ENCODE measurements around the gene SYNE4. TPM values are rescaled to one million over a fixed set of nuclear protein-coding genes. Genes with fewer than 3 reads are reported as not detected.

Gene SYNE4
- total RNA-seq, 4 donors from 2014 or later = 0.36 TPM; not detected in 3

DNA sequence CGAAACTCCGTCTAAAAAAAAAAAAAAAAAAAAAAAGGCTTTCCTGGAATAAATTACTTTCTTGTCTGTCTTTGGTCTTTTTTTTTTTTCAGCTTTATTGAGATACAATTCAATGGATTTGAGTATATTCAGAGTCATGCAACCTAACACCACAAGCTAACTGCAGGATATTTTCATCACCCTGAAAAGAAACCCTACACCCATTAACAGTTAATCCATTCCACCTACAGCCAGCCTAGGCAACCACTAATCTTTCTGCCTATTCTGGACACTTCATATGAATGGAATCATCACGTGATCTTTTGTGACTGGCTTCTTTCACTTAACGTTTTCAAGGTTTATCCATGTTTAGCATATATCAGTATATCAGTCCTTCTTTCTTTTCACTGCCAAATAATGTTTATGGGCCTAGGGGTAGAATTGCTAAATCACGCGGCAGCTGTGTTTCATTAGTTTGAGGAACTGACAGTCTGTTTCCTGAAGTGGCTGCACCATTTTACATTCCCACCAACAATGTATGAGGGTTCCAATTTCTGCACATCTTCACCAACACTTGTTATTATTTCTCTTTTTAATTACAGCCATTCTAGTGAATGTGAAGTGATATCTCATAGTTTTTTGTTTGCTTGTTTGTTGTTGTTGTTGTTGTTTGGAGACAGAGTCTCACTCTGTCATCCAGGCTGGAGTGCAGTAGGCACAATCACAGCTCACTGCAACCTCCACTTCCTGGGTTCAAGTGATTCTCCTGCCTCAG lies 52.6 kb downstream of the SYNE4 start:
- no peak for TF ChIP-seq POLR2A (IDR thresholded peaks at IDR 0.05)
- H3K27ac ChIP-seq = no peak overlapping the region
- no peak for ATAC-seq
- no peaks in the 10 kb centered on the region for H3K4me1 ChIP-seq
- H3K4me3 ChIP-seq = no peak overlapping the region
- H3K36me3 ChIP-seq = no peaks in the 10 kb centered on the region
- peaks cover 28 to 32% (median 29%) of the 10 kb centered on the region in 3 donors for H3K27me3 ChIP-seq
- in situ Hi-C loops (cut with MboI; ENCODE audit: low sequenced_read_pairs in 4 of 4) (no loop called here), intact Hi-C loops (cut with DNase I; ENCODE audit: low total_unique reads) (no loop called here)
- DNase-seq = no peak
- no peaks in the 10 kb centered on the region for H3K9me3 ChIP-seq

Other genes with a start within 250 kb of the SYNE4 start
- 1 to 10 TPM in 3 of 4 donors, under 1 TPM in 1; 0.22 to 4.7 (median 2.2) TPM for gene ARHGAP33, start 233.2 kb downstream of the SYNE4 start, total RNA-seq
- under 1 TPM in 1 of 4 donors, not detected in 3; 0.13 TPM for gene PRODH2, start 196.0 kb downstream of the SYNE4 start, total RNA-seq
- not detected for gene NPHS1, start 156.3 kb downstream of the SYNE4 start, total RNA-seq
- gene KIRREL2, start 151.9 kb downstream of the SYNE4 start, total RNA-seq = not detected
- gene APLP1, start 140.2 kb downstream of the SYNE4 start, total RNA-seq = under 1 TPM in 2 of 4 donors, not detected in 2; 0.27 to 0.33 TPM
- 1 to 10 TPM in 3 of 4 donors, not detected in 1; 1.2 to 2.7 (median 2.3) TPM for gene NFKBID, start 108.3 kb downstream of the SYNE4 start, total RNA-seq
- gene HCST, start 106.3 kb downstream of the SYNE4 start, total RNA-seq = 1 to 10 TPM in 2 of 4 donors, not detected in 2; 1.2 to 1.5 TPM
- gene TYROBP, start 100.5 kb downstream of the SYNE4 start, total RNA-seq = 10 to 100 TPM in 3 of 4 donors, 1 to 10 TPM in 1; 7.2 to 25.6 (median 18.2) TPM
- 10 to 100 TPM in 2 of 4 donors, 1 to 10 TPM in 2; 7.4 to 18.2 (median 12.8) TPM for gene LRFN3, start 72.4 kb downstream of the SYNE4 start, total RNA-seq
- gene SDHAF1, start 13.6 kb downstream of the SYNE4 start, total RNA-seq = 10 to 100 TPM; 42.8 to 54.9 (median 49.9) TPM
- 10 to 100 TPM; 10.6 to 50.1 (median 19.0) TPM for gene ALKBH6, start 5.4 kb upstream of the SYNE4 start, total RNA-seq
- gene CLIP3, start 24.1 kb upstream of the SYNE4 start, total RNA-seq = 1 to 10 TPM in 3 of 4 donors, under 1 TPM in 1; 0.61 to 3.2 (median 1.8) TPM
- gene THAP8, start 45.5 kb upstream of the SYNE4 start, total RNA-seq = 10 to 100 TPM in 1 of 4 donors, 1 to 10 TPM in 3; 6.1 to 10.5 (median 6.1) TPM
- 1 to 10 TPM in 2 of 4 donors, under 1 TPM in 2; 0.20 to 2.1 (median 1.0) TPM for gene WDR62, start 46.1 kb upstream of the SYNE4 start, total RNA-seq
- gene OVOL3, start 102.3 kb upstream of the SYNE4 start, total RNA-seq = not detected
- gene POLR2I, start 106.1 kb upstream of the SYNE4 start, total RNA-seq = 10 to 100 TPM; 61.0 to 88.7 (median 79.4) TPM
- gene TBCB, start 106.7 kb upstream of the SYNE4 start, total RNA-seq = 100 to 1,000 TPM in 2 of 4 donors, 10 to 100 TPM in 2; 57.4 to 122 (median 96.7) TPM
- gene CAPNS1, start 131.3 kb upstream of the SYNE4 start, total RNA-seq = 100 to 1,000 TPM in 3 of 4 donors, 10 to 100 TPM in 1; 94.8 to 252 (median 165) TPM
- 100 to 1,000 TPM; 165 to 421 (median 223) TPM for gene COX7A1, start 143.6 kb upstream of the SYNE4 start, total RNA-seq
- 1 to 10 TPM; 1.7 to 5.3 (median 2.3) TPM for gene ZNF565, start 205.9 kb upstream of the SYNE4 start, total RNA-seq
- gene ZNF146, start 206.3 kb upstream of the SYNE4 start, total RNA-seq = 100 to 1,000 TPM in 1 of 4 donors, 10 to 100 TPM in 3; 47.8 to 108 (median 91.2) TPM